Inferior parietal cortex (tissue), 1 donor: ENCODE results near the gene UNC119B.

ENCODE experiments used
- DNase-seq: peaks from one replicate; pipeline ENCODE4 v3.0.0-alpha.2; 2016; ENCODE audit errors: extremely low spot score

The UNC119B gene

DNA sequence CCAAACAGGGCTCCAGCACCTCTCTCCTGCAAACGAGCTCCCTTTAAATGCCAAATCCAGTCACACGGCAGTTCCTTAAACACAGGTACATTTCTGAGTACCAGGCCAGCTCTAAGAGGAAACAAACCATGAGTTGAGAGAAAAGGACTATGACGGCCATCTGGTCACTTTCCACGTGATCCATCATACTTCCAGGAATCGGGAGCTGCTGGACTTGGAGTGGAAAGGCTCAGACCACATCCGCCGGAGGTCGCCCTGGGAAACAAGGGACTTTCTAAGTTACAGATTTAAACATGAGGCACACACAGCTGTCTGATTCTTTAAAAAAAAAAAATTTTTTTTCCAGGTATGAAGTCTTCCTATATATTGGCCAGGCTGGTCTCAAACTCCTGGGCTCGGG is 54.6 kb downstream of the UNC119B start:
- DNase-seq = no peak

DNA sequence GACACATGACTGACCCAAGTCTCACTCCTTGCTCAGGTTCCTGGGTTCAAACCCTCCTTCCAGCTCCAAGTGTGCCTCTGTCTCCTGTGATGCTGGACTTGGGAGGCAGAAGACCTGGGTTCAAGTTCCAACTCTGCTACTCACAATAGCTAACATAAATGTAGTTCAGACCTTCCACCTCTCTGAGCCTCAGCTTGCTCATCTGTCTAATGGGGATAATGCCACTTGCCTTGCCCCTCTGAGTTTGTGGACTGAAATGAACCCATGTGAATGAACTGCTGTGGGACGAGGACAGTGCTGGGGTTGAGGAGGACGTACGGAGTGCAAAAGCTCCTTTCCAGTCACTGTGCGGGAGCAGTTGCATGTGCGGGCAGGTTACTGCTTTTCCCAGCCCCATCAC is 56.3 kb downstream of the UNC119B start:
- DNase-seq = no peak

DNA sequence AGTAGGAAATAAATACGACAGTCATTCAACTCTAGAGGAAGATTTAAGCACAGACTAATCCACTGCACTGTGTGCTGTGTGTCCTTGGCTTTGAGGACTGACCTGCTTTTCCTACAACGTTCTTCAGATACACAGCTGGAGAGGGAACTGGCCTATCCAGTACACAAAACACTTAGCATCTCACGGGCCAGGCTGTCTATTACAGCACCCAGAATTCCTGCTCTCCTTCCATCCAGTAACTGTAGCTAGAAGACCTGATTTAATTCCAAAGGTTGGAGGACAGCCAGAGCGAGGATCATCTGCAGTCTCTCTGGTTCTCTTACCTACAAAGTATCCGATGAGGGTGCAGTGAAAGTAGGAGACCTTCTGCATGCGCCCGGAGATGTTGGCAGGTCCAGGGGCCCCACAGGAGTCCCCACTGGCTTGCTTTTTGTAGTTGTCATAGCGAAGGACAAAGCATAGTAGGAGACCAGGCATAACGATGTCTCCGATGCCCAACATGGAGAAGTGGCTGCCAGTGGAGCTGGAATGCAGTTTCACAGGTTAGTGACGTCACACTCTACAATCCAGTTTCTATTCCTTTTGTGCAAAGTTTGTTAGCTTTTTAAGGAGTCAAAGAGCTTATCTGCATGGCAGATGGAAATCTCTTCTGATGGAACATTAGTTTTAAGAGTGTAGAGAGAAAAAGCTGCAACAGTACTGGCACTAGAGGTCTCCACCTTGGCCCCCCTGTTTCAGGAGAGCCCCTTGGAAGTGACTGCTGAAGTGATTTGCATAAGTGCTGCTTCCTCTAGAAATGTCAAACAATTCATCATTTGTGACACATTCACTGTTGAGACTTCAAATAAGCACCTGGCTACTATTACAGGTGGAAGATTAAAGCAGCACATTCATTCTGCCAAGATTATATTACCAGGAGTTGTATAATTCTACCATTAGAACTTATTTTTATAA is 57.1 kb downstream of the UNC119B start:
- DNase-seq = no peak

DNA sequence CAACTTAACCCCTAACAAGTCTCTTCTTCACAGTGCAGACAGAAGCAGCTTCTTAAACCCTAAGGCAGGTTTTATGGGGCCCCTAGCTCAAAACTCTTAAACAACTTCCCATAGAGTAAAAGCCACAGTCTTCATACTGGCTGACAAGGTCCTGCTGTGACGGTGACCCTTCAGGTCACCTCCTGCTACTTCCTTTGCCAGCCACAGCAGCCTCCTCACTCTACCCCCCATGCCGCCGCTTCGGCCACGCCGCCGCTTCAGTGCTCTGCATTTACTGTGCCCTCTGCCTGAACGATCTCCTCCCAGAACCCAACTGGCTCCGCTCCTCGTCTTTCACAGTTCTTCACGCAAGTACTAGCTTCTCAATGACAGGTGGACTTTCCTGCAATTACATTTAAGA is 60.8 kb downstream of the UNC119B start:
- DNase-seq = no peak
